Spleen (tissue), 11 donors: Measurements from ENCODE around the gene EDEM3. TPM values are rescaled to one million over a fixed set of nuclear protein-coding genes. Genes with fewer than 3 reads are reported as not detected.
"Not testable (repeated sequence)": the region's sequence is repeated elsewhere in the genome, so short reads cannot be mapped to it uniquely, and the experiment has no call there.

ENCODE experiments used
- DNase-seq: peaks from one replicate; pipeline ENCODE4 v3.0.0-alpha.2; 2020
- H3K27ac ChIP-seq, 8 donors: fragments of 200-600 bp; sonication (generic) in 7 of 8; 1 replicate in 4 of 8; 2 replicates in 4 of 8; pipeline versions ENCODE4 v1.5.0 to v1.8.0; 2016 to 2021; ENCODE audit warnings: inconsistent platforms in 4 of 8, mild to moderate bottlenecking in 4 of 8, moderate library complexity in 1 of 8
- H3K27me3 ChIP-seq, 7 donors: fragments of 200-600 bp; sonication (generic) in 6 of 7; replicated peaks in 1 of 7; 1 replicate in 4 of 7; 2 replicates in 3 of 7; pipeline versions ENCODE4 v1.5.0 to v1.8.0; 2016 to 2021; ENCODE audit warnings: inconsistent platforms in 3 of 7, mild to moderate bottlenecking in 1 of 7
- H3K36me3 ChIP-seq, 6 donors: fragments of 200-600 bp; sonication (generic) in 5 of 6; 1 replicate in 4 of 6; 2 replicates in 2 of 6; pipeline versions ENCODE4 v1.5.0 to v1.8.0; 2016 to 2021; ENCODE audit warnings: inconsistent platforms in 2 of 6
- H3K4me1 ChIP-seq, 6 donors: fragments of 200-600 bp; sonication (generic) in 5 of 6; 1 replicate in 3 of 6; 2 replicates in 3 of 6; pipeline versions ENCODE4 v1.5.0 to v1.8.0; 2016 to 2021; ENCODE audit warnings: inconsistent platforms in 3 of 6
- H3K4me3 ChIP-seq, 8 donors: fragments of 200-600 bp; sonication (generic) in 7 of 8; 1 replicate in 4 of 8; 2 replicates in 4 of 8; pipeline versions ENCODE4 v1.5.0 to v1.8.0; 2016 to 2021; ENCODE audit warnings: inconsistent platforms in 4 of 8, mild to moderate bottlenecking in 4 of 8, moderate library complexity in 2 of 8
- H3K9me3 ChIP-seq, 8 donors: fragments of 200-600 bp; sonication (generic) in 7 of 8; 1 replicate in 4 of 8; 2 replicates in 4 of 8; pipeline versions ENCODE4 v1.5.0 to v1.8.0; 2016 to 2021; ENCODE audit warnings: inconsistent platforms in 4 of 8
- CTCF ChIP-seq, 11 experiments: fragments of 200-600 bp in 7 of 11; fragments of 450-650 bp in 4 of 11; sonication (generic) in 4 of 11; IDR thresholded peaks in 8 of 11; conservative IDR thresholded peaks in 3 of 11; 1 replicate in 7 of 11; 2 replicates in 4 of 11; pipeline versions ENCODE4 v1.4.0 to v1.8.0; 2016 to 2021; ENCODE audit warnings: antibody characterized with exemption in 11 of 11, inconsistent platforms in 4 of 11, mild to moderate bottlenecking in 1 of 11
- POLR2A ChIP-seq, 3 donors: fragments of 450-650 bp; IDR thresholded peaks; one replicate each; pipeline ENCODE4 v1.5.1; 2017; ENCODE audit warnings: antibody characterized with exemption in 3 of 3, mild to moderate bottlenecking in 1 of 3
- POLR2AphosphoS5 ChIP-seq, 3 donors: sonication (generic); formaldehyde crosslinking; IDR thresholded peaks; one replicate each; pipeline ENCODE4 v1.5.1; 2017; ENCODE audit warnings: antibody characterized with exemption in 3 of 3
- WGBS, 5 donors: extraction: QIAGEN DNeasy Blood & Tissue Kit in 3 of 5; methylation state at CpG; one replicate each; pipeline versions ENCODE4 v1.1.5 to v1.1.7; 2013 to 2018; 5-methylcytosine and 5-hydroxymethylcytosine counted together
- intact Hi-C: fragments of 100-400 bp; cut with DNase I; formaldehyde crosslinking; loops from one replicate; pipeline ENCODE4 v1.15.0; 2023; ENCODE audit warnings: low total_unique reads
- polyA plus RNA-seq, 3 donors: library from polyadenylated mRNA; stranded (reverse); fragments of 200-250 nt; gene quantifications; one replicate each; pipeline ENCODE4 v1.2.1, GENCODE V29; 2013
- total RNA-seq, 7 donors: library from RNA; depleted of rRNA in 3 of 7; stranded (reverse); fragments of >200 nt in 3 of 7; fragmentation: NEBNext Ultra II Directional in 4 of 7; extraction: Animal tissue kit (Norgen Biotek cat#: 25700) in 4 of 7; gene quantifications; one replicate each; pipeline versions ENCODE4 v1.1.0 to v1.2.1, GENCODE V29; 2016 to 2021
- donor health status: healthy with polysubstance abuse.
- donor health status: DM: no; HTN: no; CAD: no; lungs with moderate emphysema.
- donor health status: DM: no; HTN: no; CAD: no.
- donor health status: Bipolar disorder and iron deficiency.
- donor health status: healthy.
- donor health status: DM: no; HTN: no; CAD: no.
- donor health status: DM: yes; HTN: yes; CAD: no.

Gene EDEM3
- total and polyA plus RNA-seq, 10 donors = 7.2 to 49.8 (median 31.9) TPM

DNA sequence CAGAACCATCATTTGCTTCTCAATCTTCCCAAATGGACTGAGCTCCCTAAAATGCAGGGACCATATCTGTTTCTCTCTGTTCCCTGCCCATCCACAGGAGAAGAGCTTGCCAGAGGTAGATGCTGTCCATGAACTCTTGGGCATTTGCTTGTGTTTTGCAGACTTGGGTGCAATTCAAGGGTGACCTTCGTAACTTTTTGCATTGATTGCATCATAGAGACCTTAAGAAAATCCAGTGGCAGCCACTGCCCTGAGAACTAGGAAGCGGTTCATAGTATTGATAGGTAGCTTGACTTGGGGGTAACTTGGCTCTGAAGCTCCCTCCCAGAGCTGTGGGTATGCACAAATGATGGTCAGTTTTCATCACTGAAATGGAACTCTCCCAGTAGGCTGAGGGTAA is 34.3 kb upstream of the EDEM3 start:
- Histone ChIP-seq H3K27me3 (no peaks in the 10 kb centered on the region), H3K4me1 (peaks cover 5 to 38% (median 12%) of the 10 kb centered on the region in 6 donors), H3K9me3 (peaks cover 0 to 14% (median 11%) of the 10 kb centered on the region in 8 donors), H3K27ac (no peak overlapping the region), H3K36me3 (peaks cover 0 to 20% (median 0%) of the 10 kb centered on the region in 6 donors), H3K4me3 (no peak overlapping the region)
- intact Hi-C loops = no loop called here
- 61 to 97% (median 94%) methylated on average over 2 of the region's 2 CpGs for WGBS, 5 donors
- no peak for DNase-seq
- TF ChIP-seq CTCF (IDR thresholded peaks at IDR 0.05 in 8 of 11, conservative IDR thresholded peaks at IDR 0.05 in 3 of 11) = no peak
- no peak for TF ChIP-seq POLR2AphosphoS5 (IDR thresholded peaks at IDR 0.05)
- no peak for TF ChIP-seq POLR2A (IDR thresholded peaks at IDR 0.05)

GRCh38 chr1:184785529-184785928 is 30.9 kb upstream of the EDEM3 start:
- H3K4me1 ChIP-seq = peaks cover 0 to 15% (median 0%) of the 10 kb centered on the region in 6 donors
- H3K4me3 ChIP-seq = no peak overlapping the region
- WGBS, 5 donors = 94 to 100% (median 100%) methylated on average over 2 of the region's 2 CpGs
- DNase-seq = no peak
- no peaks in the 10 kb centered on the region for H3K27me3 ChIP-seq
- no peak for TF ChIP-seq POLR2AphosphoS5 (IDR thresholded peaks at IDR 0.05)
- TF ChIP-seq CTCF (IDR thresholded peaks at IDR 0.05 in 8 of 11, conservative IDR thresholded peaks at IDR 0.05 in 3 of 11) = no peak
- no peak for TF ChIP-seq POLR2A (IDR thresholded peaks at IDR 0.05)
- intact Hi-C loops = no loop called here
- H3K27ac ChIP-seq = no peak overlapping the region
- H3K9me3 ChIP-seq = peaks cover 0 to 37% (median 21%) of the 10 kb centered on the region in 8 donors
- peaks cover 0 to 13% (median 0%) of the 10 kb centered on the region in 6 donors for H3K36me3 ChIP-seq

GRCh38 chr1:184783723-184784122 is 29.1 kb upstream of the EDEM3 start:
- H3K36me3 ChIP-seq, H3K27me3 ChIP-seq, intact Hi-C loops, DNase-seq, H3K27ac ChIP-seq, H3K4me3 ChIP-seq: not testable (repeated sequence)
- Histone ChIP-seq H3K9me3 (peaks cover 0 to 37% (median 21%) of the 10 kb centered on the region in 8 donors), H3K4me1 (peaks cover 0 to 11% (median 0%) of the 10 kb centered on the region in 6 donors)
- WGBS, 5 donors = 96 to 98% (median 97%) methylated on average over 3 of the region's 3 CpGs

DNA sequence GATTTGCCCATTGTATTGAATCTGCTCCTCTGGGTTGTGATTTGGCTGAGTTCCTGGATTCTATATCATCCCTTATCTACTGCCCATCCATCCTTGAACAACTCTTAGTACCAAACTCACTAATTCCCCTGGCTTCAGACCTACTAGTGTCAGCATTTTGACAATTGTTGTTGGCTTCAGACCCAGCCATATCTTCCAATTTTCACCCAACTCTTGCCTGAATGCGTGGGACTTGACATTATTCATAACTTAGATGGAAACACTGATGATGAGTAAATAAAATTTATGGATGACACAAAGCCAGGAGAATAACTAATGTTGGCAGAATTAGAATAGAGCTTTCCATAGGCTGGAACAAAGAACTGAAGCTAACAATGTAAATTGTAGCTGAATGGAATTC is 27.3 kb upstream of the EDEM3 start:
- no peak for DNase-seq
- H3K4me3 ChIP-seq = no peak overlapping the region
- intact Hi-C loops = no loop called here
- peaks cover 0 to 11% (median 0%) of the 10 kb centered on the region in 6 donors for H3K4me1 ChIP-seq
- H3K27ac ChIP-seq = no peak overlapping the region
- no peaks in the 10 kb centered on the region for H3K36me3 ChIP-seq
- no peak for TF ChIP-seq POLR2A (IDR thresholded peaks at IDR 0.05)
- TF ChIP-seq POLR2AphosphoS5 (IDR thresholded peaks at IDR 0.05) = no peak
- no peak for TF ChIP-seq CTCF (IDR thresholded peaks at IDR 0.05 in 8 of 11, conservative IDR thresholded peaks at IDR 0.05 in 3 of 11)
- H3K27me3 ChIP-seq = no peaks in the 10 kb centered on the region
- 79 to 90% (median 87%) methylated on average over 1 of the region's 1 CpG for WGBS, 5 donors
- peaks cover 0 to 37% (median 21%) of the 10 kb centered on the region in 8 donors for H3K9me3 ChIP-seq

- Histone ChIP-seq H3K27me3 (no peaks in the 10 kb centered on the region), H3K27ac (no peak overlapping the region), H3K36me3 (no peaks in the 10 kb centered on the region), H3K4me1 (no peaks in the 10 kb centered on the region), H3K4me3 (no peak overlapping the region), H3K9me3 (no peaks in the 10 kb centered on the region)
- TF ChIP-seq POLR2A (IDR thresholded peaks at IDR 0.05) = no peak
- TF ChIP-seq POLR2AphosphoS5 (IDR thresholded peaks at IDR 0.05) = no peak
- TF ChIP-seq CTCF (IDR thresholded peaks at IDR 0.05 in 8 of 11, conservative IDR thresholded peaks at IDR 0.05 in 3 of 11) = no peak
- DNase-seq = no peak
- intact Hi-C loops = no loop called here
- 33 to 86% (median 64%) methylated on average over 2 of the region's 2 CpGs for WGBS, 5 donors
Observed at GRCh38 chr1:184775885-184776284, 21.2 kb upstream of the EDEM3 start.
